Stimulated activated memory B cell treated with anti-CD40 and anti-IgM and Interleukin-4, amounts not matched to agents 10 μg/mL and 1 μg/mL and 100 μg/mL, for 72 hours (primary cell): ENCODE results near the gene MCF2L.
"Not testable (repeated sequence)": the region's sequence is repeated elsewhere in the genome, so short reads cannot be mapped to it uniquely, and the experiment has no call there.

Experiments used
- ATAC-seq: fragments of 150-1000 bp; cut with Tn5 transposase; 2 replicates; pipeline ENCODE4 v1.10.0; 2021
- H3K27ac Mint-ChIP-seq: one replicate; pipeline ENCODE4 v1.8.0; 2022; ENCODE audit warnings: mild to moderate bottlenecking, mixed read lengths
- H3K27me3 Mint-ChIP-seq: one replicate; pipeline ENCODE4 v1.8.0; 2022; ENCODE audit warnings: mixed read lengths
- H3K36me3 Mint-ChIP-seq: one replicate; pipeline ENCODE4 v1.8.0; 2022; ENCODE audit warnings: mixed read lengths
- H3K4me1 Mint-ChIP-seq: one replicate; pipeline ENCODE4 v1.8.0; 2022; ENCODE audit warnings: mixed read lengths
- H3K4me3 Mint-ChIP-seq: one replicate; pipeline ENCODE4 v1.8.0; 2022; ENCODE audit warnings: mild to moderate bottlenecking, moderate library complexity, mixed read lengths
- H3K9me3 Mint-ChIP-seq: one replicate; pipeline ENCODE4 v1.8.0; 2022; ENCODE audit warnings: mixed read lengths

Gene MCF2L

GRCh38 chr13:113029061-113029445 lies 60.0 kb downstream of the MCF2L start:
- no peak for ATAC-seq
- Mint-ChIP-seq H3K4me3 (no peak overlapping the region), H3K4me1 (peaks cover 7% of the 10 kb centered on the region), H3K27ac (no peak overlapping the region), H3K36me3 (no peaks in the 10 kb centered on the region), H3K9me3 (no peaks in the 10 kb centered on the region), H3K27me3 (peaks cover 8% of the 10 kb centered on the region)

DNA sequence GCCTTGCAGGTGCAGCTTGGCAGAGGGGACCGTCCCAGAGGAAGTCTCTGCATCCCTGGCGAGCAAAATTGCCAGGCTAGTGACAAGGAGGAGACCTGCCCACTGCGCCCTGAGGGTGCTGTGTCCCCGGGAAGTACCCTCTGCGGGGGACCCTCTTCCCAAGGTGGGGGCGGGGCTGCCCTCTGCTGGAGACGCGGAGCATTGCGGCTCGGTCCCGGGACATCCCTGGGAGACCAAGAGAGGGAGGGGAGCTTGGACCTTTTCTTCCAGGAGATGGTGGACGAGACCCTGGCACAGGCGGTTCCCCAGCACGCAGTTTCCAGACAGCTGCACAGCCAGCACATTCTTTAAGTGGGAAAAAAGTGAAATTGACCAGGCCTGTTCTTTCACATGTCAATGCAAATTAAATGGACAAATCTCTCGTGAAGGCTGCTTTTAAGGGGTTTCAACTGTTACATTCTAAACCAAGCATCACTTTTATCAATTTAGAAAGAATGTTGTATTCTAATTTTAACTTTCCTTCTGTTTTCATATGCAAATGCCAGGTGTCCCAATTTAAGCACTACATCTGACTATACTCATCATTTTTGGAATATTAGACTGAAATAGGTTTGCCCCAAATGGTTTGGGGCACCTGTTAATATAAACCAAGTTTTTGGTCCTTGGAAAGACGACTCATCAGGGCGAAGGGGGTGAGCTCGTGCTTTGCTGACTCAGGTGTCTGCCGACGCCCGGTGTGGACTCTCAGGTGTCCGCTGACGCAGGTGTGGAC lies 60.7 kb downstream of the MCF2L start:
- Mint-ChIP-seq H3K27ac (no peak overlapping the region), H3K36me3 (no peaks in the 10 kb centered on the region), H3K4me1 (peaks cover 7% of the 10 kb centered on the region), H3K27me3 (peaks cover 8% of the 10 kb centered on the region), H3K4me3 (no peak overlapping the region), H3K9me3 (no peaks in the 10 kb centered on the region)
- ATAC-seq = no peak

DNA sequence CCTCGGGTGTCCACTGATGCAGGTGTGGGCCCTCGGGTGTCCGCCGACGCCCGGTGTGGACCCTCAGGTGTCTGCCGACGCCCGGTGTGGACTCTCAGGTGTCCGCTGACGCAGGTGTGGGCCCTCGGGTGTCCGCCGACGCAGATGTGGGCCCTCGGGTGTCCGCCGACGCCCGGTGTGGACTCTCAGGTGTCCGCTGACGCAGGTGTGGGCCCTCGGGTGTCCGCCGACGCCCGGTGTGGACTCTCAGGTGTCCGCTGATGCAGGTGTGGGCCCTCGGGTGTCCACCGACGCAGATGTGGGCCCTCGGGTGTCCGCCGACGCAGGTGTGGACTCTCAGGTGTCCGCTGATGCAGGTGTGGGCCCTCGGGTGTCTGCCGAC lies 61.2 kb downstream of the MCF2L start:
- H3K9me3 Mint-ChIP-seq, H3K27ac Mint-ChIP-seq, H3K27me3 Mint-ChIP-seq, ATAC-seq, H3K4me3 Mint-ChIP-seq, H3K4me1 Mint-ChIP-seq, H3K36me3 Mint-ChIP-seq: not testable (repeated sequence)

GRCh38 chr13:113031465-113031864 lies 62.5 kb downstream of the MCF2L start:
- Mint-ChIP-seq H3K36me3 (no peaks in the 10 kb centered on the region), H3K4me3 (no peak overlapping the region), H3K27me3 (peaks cover 8% of the 10 kb centered on the region), H3K9me3 (no peaks in the 10 kb centered on the region), H3K4me1 (peaks cover 7% of the 10 kb centered on the region), H3K27ac (no peak overlapping the region)
- no peak for ATAC-seq

- H3K27me3 Mint-ChIP-seq = peaks cover 2% of the 10 kb centered on the region
- H3K36me3 Mint-ChIP-seq = no peaks in the 10 kb centered on the region
- H3K4me1 Mint-ChIP-seq = peaks cover 7% of the 10 kb centered on the region
- no peaks in the 10 kb centered on the region for H3K9me3 Mint-ChIP-seq
- H3K4me3 Mint-ChIP-seq = no peak overlapping the region
- H3K27ac Mint-ChIP-seq = no peak overlapping the region
- ATAC-seq = no peak
These were observed 63.3 kb downstream of the MCF2L start for GRCh38 chr13:113032291-113032690.

GRCh38 chr13:113033054-113033850 lies 64.2 kb downstream of the MCF2L start:
- no peaks in the 10 kb centered on the region for H3K27me3 Mint-ChIP-seq
- H3K36me3 Mint-ChIP-seq = no peaks in the 10 kb centered on the region
- H3K27ac Mint-ChIP-seq = no peak overlapping the region
- H3K4me1 Mint-ChIP-seq = peaks cover 7% of the 10 kb centered on the region
- no peak overlapping the region for H3K4me3 Mint-ChIP-seq
- no peaks in the 10 kb centered on the region for H3K9me3 Mint-ChIP-seq
- ATAC-seq = no peak

GRCh38 chr13:113034451-113035212 lies 65.6 kb downstream of the MCF2L start:
- no peaks in the 10 kb centered on the region for H3K27me3 Mint-ChIP-seq
- H3K36me3 Mint-ChIP-seq = no peaks in the 10 kb centered on the region
- no peak for ATAC-seq
- H3K9me3 Mint-ChIP-seq = no peaks in the 10 kb centered on the region
- H3K4me3 Mint-ChIP-seq = no peak overlapping the region
- H3K27ac Mint-ChIP-seq = no peak overlapping the region
- no peaks in the 10 kb centered on the region for H3K4me1 Mint-ChIP-seq

DNA sequence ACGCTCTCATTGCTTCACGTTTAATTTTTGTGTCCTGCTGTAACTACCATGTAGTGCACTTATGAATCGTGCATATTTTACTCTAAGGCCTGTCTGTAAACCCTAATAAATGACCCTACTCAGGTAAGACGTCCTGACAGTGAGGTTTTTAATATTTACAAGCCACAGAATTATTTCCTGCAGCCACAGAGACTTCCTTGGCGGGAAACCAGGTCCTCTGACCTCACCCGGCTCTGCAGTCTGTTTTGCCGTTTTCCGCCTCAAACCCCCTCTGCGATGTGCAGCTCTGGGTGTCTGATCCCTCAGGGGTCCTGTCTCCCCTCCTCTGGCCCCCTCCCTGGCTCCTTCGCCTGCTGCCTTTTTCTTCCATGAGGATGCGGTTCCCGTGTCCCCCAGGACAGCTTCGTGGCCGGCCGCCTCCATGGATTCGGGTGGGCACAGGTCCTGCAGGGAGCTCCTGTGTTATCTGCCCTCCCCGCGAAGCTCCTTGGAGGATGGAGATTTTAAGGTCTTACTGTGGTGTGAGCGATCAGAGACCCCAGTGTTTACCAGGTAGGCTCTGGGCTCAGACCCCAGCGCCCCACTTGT lies 66.3 kb downstream of the MCF2L start:
- Mint-ChIP-seq H3K27me3 (peaks cover 1% of the 10 kb centered on the region), H3K9me3 (no peaks in the 10 kb centered on the region), H3K4me3 (no peak overlapping the region), H3K36me3 (no peaks in the 10 kb centered on the region), H3K4me1 (no peaks in the 10 kb centered on the region), H3K27ac (no peak overlapping the region)
- ATAC-seq = no peak

DNA sequence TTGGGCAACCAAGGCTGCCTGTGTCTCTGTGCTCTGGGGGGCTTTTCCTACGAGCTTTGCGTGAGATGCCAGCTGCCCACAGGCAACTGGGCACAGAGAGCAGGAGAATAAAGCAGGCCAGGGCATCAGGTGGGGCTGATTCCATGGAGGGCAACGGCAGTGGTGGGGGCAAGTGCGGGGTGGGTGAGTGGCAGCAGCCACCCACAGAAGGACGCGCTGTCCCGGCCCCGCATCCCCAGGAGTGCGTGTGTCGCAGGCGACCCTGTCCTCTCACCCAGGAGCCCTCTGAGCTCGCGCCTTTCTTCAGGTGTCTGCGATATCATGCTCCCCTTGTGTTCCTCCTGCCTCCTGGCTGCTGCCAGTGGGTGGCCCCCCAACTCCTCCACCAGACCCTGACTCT lies 67.4 kb downstream of the MCF2L start:
- Mint-ChIP-seq H3K4me3 (no peak overlapping the region), H3K27me3 (peaks cover 8% of the 10 kb centered on the region), H3K27ac (no peak overlapping the region), H3K9me3 (no peaks in the 10 kb centered on the region), H3K4me1 (no peaks in the 10 kb centered on the region), H3K36me3 (no peaks in the 10 kb centered on the region)
- no peak for ATAC-seq

DNA sequence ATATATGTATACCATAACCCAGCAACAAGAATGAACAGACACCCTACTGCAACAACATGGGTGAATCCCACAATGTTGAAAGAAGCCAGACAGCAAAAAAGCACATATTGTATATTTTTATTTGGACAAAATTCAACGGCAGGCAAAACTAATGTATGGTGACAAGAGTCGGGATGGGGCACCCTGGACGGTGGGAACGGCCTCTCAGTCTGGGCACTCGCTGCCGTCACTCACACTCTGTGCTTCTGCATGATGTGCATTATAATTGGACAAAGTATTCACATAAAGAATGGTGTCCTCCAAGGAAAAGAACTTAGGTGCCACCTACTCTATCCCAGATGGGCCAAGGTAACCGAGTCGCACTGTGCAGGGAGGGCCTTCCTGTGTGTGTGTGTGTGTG lies 71.0 kb downstream of the MCF2L start:
- Mint-ChIP-seq H3K36me3 (no peaks in the 10 kb centered on the region), H3K9me3 (no peaks in the 10 kb centered on the region), H3K27me3 (peaks cover 8% of the 10 kb centered on the region), H3K4me3 (no peak overlapping the region), H3K4me1 (no peaks in the 10 kb centered on the region), H3K27ac (no peak overlapping the region)
- ATAC-seq = no peak

DNA sequence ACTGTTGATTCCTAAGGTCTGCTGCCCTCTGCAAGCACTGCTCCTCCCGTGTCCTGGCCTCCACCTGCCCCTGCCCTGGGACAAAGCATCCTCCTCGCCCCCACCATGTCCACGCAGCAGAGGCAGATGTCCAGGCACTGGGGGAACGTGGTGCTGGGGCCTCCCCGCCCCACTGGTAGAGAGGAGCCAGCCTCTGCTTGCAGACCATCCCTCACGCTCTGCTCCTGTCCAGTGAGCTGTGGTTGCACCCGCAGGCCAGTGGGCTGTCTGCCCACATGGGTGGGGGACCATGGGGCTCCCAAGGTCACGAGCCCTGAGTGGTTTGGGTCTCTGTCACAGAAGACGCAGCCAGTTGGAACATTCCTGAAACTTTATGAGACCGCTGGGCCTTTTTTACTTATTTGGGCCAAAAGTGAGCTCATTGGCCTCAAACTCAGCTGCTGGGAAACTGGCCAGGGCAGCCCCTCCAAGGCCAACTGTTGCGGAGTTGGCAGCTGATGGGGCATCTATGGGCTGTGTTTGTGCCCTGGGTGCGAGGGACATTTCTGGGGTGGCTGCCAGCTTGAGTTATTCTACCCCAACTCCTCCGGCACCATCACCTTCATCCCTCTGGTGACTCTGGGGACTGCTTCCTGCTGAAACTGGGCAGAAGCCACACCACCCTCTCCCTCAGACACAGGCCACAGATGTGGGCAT lies 71.7 kb downstream of the MCF2L start:
- no peak overlapping the region for H3K4me3 Mint-ChIP-seq
- no peaks in the 10 kb centered on the region for H3K36me3 Mint-ChIP-seq
- H3K27ac Mint-ChIP-seq = no peak overlapping the region
- ATAC-seq = no peak
- peaks cover 8% of the 10 kb centered on the region for H3K27me3 Mint-ChIP-seq
- no peaks in the 10 kb centered on the region for H3K9me3 Mint-ChIP-seq
- H3K4me1 Mint-ChIP-seq = no peaks in the 10 kb centered on the region

GRCh38 chr13:113041293-113041690 lies 72.3 kb downstream of the MCF2L start:
- H3K4me3 Mint-ChIP-seq = no peak overlapping the region
- H3K4me1 Mint-ChIP-seq = no peaks in the 10 kb centered on the region
- H3K36me3 Mint-ChIP-seq = no peaks in the 10 kb centered on the region
- H3K27ac Mint-ChIP-seq = no peak overlapping the region
- no peak for ATAC-seq
- H3K9me3 Mint-ChIP-seq = no peaks in the 10 kb centered on the region
- peaks cover 8% of the 10 kb centered on the region for H3K27me3 Mint-ChIP-seq

- H3K27ac Mint-ChIP-seq = no peak overlapping the region
- peaks cover 8% of the 10 kb centered on the region for H3K27me3 Mint-ChIP-seq
- no peak for ATAC-seq
- no peaks in the 10 kb centered on the region for H3K36me3 Mint-ChIP-seq
- no peak overlapping the region for H3K4me3 Mint-ChIP-seq
- H3K9me3 Mint-ChIP-seq = no peaks in the 10 kb centered on the region
- no peaks in the 10 kb centered on the region for H3K4me1 Mint-ChIP-seq
These were observed 72.9 kb downstream of the MCF2L start for GRCh38 chr13:113041896-113042295.

DNA sequence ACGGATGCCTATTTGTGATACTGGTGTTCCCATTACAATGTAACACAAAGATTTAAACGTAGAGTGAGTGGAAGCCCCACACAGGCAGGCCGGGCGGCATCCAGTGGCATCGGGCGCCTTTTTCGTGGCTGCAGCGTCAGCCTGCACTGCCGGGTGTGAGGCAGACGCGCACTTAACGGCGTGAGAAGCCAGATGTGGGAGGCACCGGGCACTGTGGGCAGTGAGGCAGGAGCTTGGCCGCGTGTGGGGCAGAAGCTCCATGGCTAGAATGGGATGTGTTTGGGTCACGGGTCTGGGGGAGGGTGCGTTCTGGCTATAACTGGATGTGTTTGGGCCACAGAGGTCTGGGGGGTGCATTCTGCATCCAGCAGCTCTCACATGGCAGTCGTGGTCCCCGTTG lies 73.4 kb downstream of the MCF2L start:
- ATAC-seq = no peak
- no peaks in the 10 kb centered on the region for H3K36me3 Mint-ChIP-seq
- H3K27ac Mint-ChIP-seq = no peak overlapping the region
- H3K27me3 Mint-ChIP-seq = peaks cover 8% of the 10 kb centered on the region
- H3K4me1 Mint-ChIP-seq = no peaks in the 10 kb centered on the region
- H3K4me3 Mint-ChIP-seq = no peak overlapping the region
- H3K9me3 Mint-ChIP-seq = no peaks in the 10 kb centered on the region
